ENCODE data around the gene UPK2.
"Not testable (repeated sequence)": the region's sequence is repeated elsewhere in the genome, so short reads cannot be mapped to it uniquely, and the experiment has no call there.

DNA sequence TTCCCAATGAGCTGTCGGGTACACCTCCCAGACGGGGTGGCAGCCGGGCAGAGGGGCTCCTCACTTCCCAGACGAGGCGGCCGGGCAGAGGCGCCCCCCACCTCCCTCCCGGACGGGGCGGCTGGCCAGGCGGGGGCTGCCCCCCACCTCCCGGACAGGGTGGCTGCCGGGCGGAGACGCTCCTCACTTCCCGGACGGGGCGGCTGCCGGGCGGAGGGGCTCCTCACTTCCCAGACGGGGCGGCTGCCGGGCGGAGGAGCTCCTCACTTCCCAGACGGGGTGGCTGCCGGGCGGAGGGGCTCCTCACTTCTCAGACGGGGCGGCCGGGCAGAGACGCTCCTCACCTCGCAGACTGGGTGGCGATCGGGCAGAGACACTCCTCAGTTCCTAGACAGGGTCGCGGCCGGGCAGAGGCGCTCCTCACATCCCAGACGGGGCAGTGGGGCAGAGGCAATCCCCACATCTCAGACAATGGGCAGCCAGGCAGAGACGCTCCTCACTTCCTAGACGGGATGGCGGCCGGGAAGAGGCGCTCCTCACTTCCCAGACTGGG, 35.5 kb downstream of the UPK2 start:
- TF ChIP-seq, protein P1, sequence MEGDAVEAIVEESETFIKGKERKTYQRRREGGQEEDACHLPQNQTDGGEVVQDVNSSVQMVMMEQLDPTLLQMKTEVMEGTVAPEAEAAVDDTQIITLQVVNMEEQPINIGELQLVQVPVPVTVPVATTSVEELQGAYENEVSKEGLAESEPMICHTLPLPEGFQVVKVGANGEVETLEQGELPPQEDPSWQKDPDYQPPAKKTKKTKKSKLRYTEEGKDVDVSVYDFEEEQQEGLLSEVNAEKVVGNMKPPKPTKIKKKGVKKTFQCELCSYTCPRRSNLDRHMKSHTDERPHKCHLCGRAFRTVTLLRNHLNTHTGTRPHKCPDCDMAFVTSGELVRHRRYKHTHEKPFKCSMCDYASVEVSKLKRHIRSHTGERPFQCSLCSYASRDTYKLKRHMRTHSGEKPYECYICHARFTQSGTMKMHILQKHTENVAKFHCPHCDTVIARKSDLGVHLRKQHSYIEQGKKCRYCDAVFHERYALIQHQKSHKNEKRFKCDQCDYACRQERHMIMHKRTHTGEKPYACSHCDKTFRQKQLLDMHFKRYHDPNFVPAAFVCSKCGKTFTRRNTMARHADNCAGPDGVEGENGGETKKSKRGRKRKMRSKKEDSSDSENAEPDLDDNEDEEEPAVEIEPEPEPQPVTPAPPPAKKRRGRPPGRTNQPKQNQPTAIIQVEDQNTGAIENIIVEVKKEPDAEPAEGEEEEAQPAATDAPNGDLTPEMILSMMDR (conservative IDR thresholded peaks at IDR 0.05; ENCODE audit: low read length) = not testable (repeated sequence)
- not testable (repeated sequence) for TF ChIP-seq EZH2phosphoT487 (IDR thresholded peaks at IDR 0.05; ENCODE audit: borderline replicate concordance)

All from Loucy (cell line).